CD4-positive, alpha-beta T cell treated with Interleukin-4 for 1 hour (primary cell): Measurements from ENCODE around the gene RUFY1.
A peak's percentile ranks its signal among the peaks of the same experiment; 100 is the strongest.
"Not testable (repeated sequence)": the region's sequence is repeated elsewhere in the genome, so short reads cannot be mapped to it uniquely, and the experiment has no call there.

Experiments used
- DNase-seq, 2 donors: peaks; one replicate each; pipeline ENCODE4 v3.0.0-alpha.2; 2020 to 2022

The RUFY1 gene

DNA sequence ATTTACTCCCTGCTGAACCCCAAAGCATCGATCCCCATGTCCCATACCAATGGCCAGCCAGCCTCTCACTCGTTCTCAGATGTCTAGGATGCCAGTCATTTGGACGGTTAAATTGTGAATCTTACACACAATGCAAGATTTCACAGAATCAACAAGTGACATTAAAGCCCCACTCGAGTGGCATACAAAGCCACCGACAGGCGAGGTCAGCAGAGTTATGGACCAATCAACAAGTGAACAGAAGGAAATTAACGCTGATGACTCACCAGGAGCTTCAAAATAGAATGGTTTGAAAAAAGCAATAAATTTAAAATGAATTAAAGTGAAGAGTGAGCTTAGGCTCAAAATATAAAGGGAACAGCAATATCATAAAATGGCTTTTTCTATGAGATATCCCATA is 8.2 kb upstream of the RUFY1 start:
- DNase-seq: no peak

DNA sequence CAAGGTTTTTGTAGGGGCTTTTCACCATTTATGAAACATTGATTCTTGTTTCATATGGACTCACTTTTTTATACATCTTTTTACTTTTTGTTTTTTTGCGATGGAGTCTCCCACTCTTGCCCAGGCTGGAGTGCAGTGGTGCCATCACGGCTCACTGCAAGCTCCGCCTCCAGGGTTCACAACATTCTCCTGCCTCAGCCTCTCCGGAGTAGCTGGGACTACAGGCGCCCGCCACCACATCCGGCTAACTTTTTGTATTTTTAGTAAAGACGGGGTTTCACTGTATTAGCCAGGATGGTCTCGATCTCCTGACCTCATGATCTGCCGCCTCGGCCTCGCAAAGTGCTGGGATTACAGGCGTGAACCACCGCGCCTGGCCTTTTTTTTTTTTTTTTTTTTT is 7.1 kb upstream of the RUFY1 start:
- not testable (repeated sequence) for DNase-seq

GRCh38 chr5:179553006-179553405 is 2.7 kb downstream of the RUFY1 start:
- DNase-seq: no peak

GRCh38 chr5:179553875-179554274 is 3.5 kb downstream of the RUFY1 start:
- DNase-seq: no peak

GRCh38 chr5:179554981-179555380 is 4.6 kb downstream of the RUFY1 start:
- DNase-seq: no peak

DNA sequence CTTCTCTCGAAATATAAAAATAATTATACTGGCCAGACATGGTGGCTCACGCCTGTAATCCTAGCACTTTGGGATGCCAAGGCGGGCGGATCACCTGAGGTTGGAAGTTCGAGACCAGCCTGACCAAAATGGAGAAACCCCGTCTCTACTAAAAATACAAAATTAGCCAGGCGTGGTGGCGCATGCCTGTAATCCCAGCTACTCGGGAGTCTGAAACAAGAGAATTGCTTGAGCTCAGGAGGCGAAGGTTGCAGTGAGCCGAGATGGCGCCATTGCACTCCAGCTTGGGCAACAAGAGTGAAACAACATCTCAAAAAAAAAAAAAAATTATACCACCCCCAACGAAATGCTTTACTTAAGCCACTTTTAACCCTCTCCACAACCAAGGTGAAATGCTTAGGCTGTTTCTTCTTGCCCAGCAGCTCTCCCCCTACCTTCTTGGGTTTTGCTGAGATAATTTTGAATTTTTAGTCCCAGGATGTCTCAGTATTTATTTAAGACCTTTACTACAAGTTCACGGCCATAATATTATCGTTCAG is 8.0 kb downstream of the RUFY1 start:
- not testable (repeated sequence) for DNase-seq

DNA sequence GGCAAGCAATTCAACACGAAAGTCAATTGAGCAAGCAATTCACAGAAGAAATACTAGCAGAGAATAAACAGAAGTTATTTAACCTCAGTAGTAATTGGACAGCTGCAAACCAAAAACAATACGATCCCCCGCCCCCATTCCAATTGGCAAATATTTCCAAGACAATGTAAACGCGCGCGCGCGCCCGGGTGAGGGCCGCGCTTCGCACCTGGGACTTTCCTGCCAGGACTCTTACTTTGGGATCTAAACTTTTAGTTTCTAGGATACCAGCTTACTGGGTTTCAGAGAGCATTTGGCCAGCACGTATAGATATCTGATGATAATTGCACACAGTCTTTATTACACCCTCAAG is 8.6 kb downstream of the RUFY1 start:
- DNase-seq: peak in 1 of 2 donors; percentile 23

- DNase-seq: peak; percentile 93 to 94
Measured at GRCh38 chr5:179559284-179560252, 9.2 kb downstream of the RUFY1 start.

DNA sequence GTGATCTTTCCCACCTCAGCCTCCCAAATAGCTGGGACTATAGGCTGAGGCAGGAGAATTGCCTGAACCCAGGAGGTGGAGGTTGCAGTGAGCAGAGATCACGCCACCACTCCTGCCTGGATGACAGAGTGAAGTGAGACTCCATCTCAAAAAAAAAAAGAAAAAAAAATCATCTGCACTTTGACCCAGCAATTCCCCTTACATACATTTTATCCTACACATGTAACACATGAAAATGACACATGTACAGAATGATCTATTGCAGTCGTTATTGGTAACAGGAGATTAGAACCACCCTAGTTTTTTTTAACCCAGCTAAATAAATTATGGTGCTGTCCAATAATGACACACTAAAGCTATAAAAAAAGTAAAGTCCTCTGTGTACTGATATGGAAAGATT is 14.2 kb downstream of the RUFY1 start:
- DNase-seq: no peak

DNA sequence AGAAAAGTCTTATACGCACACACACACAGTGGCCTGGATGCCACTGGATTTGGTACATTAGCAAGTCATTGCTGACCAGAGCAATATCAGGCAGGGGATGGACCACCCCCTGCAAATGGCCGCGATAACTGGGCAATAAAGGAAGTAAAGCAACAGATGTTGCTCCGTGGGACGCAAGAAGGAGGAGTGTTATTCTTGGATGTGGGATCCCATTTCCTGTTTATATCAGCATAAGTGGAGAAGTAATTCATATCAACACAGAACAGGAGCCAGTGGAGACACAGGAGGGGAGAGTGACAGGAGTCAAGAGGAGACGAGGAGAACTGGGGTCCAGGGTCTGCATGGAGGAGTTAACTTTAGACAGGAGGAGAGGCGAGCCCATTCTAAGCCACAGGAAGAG is 18.4 kb downstream of the RUFY1 start:
- no peak for DNase-seq

DNA sequence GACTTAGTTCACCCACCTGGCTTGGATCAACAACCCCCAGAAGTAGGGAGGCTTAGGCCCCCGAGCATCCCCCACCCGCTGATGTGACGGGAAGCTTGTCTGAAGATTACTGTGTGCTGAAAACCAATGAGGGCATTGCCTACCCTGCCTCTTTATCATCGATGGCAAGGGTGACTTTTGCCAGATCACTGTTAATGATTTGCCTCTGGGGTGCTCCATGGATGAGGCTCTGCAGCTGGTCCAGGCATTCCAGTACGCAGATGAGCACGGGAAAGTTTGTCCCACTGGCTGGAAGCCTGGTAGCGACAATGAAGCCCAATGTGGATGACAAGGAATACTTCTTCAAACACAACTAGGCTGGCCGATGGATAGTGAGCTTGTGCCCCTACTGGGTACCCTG is 22.0 kb downstream of the RUFY1 start:
- DNase-seq: no peak

DNA sequence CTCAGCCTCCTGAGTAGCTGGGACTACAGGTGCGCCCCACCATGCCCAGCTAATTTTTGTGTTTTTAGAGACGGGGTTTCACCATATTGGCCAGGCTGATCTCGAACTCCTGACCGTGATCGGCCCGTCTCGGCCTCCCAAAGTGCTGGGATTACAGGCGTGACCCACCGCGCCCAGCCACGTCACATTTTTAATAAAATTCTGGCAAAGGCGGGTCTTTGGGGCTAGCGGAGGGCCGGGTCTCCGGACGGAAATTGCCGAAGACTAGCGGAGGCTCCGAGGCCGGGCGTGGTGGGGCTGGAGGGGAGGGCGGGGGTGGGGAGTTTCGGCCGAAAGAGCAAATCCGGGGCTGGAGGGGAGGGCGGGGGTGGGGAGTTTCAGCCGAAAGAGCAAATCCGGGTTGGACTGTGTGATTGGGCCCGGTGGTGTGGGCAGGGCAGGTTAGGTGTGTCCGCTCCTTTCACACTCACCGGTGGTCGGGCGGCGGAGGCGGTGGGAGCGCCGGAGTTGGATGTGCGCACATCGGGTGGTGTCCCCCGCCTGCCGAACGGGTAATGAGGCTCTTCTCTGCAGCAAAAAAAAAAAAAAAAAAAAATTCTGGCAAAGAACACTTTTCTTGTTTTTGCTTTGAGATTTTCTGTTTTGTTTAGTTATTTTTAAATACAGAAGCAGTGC is 27.1 kb downstream of the RUFY1 start:
- DNase-seq: no peak

GRCh38 chr5:179585941-179586401 is 35.6 kb downstream of the RUFY1 start:
- no peak for DNase-seq

DNA sequence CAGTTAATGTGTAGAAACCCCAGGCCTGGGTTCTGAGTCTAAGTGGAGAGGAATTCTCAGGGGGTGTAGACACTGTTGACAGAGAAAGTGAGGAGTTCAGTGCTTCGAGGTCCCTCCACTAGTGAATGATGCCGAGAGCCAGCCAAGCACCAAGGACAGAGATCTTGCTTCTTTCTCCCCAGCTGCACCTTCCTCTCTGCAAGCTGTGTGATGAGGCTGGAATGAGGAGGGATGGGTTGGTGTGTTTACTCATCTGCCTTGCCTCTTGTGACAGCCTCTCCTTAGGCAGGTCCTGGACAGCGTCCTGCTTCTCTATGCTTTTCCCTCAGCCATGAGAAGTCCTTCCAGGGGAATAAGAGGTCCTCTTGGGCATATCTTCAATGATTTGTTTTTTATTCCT is 37.8 kb downstream of the RUFY1 start:
- no peak for DNase-seq

GRCh38 chr5:179595916-179596315 is 45.6 kb downstream of the RUFY1 start:
- DNase-seq: no peak

DNA sequence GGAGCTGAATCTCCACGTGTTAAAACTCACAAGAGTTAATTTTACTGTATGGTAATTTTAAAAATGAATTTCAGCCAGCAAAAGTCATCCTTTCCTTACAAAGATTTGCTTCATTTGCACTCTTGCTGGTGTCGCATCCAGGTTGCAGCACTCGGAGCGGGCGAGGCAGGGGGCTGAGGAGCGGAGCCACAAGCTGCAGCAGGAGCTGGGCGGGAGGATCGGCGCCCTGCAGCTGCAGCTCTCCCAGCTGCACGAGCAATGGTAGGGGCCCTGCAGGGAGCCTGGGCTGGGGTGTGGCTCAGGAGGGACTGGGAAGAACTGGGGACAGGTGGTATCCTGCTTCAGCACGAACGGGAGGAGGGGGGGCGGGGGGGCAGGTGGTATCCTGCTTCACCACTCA is 46.1 kb downstream of the RUFY1 start:
- DNase-seq: no peak

GRCh38 chr5:179599100-179599499 is 48.7 kb downstream of the RUFY1 start:
- no peak for DNase-seq

DNA sequence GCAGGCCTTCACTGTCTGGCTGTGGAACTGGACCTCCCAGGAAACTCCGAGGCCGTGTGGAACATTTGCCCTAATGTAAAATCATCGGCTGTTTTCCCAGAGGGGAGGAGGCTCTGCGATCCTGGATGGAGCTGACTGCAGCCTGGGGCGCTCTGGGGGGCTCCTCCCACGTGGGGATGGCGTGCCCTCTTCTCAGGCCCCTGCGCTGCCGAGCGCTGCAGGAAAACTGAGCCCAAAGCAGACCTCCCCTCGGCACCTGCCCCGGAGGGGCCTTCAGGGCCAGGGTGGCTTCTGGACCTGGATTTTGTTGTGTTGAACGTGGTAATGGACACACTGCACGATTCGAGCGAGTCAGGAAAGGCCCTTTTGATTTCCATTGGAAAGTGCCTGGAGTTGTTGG is 49.2 kb downstream of the RUFY1 start:
- no peak for DNase-seq

DNA sequence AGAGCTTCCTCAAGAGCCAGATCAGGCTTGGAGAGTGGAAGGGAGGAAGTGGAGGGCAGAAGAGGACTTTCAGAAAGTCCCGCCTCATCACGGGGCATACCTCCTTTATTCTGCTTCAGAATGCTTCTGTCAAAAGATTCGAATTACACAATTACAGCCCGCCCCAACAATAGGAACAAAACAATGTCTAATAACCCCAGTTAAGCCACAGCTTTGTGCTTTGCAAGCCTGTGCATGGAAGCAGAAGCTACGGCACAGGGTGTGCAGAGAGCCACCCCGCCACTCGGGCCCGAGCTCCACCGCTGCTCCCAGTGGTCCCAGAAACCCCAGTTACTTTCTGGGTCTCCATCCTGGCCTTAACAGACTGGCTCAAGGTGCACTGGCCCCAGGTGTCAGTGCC is 49.6 kb downstream of the RUFY1 start:
- no peak for DNase-seq

DNA sequence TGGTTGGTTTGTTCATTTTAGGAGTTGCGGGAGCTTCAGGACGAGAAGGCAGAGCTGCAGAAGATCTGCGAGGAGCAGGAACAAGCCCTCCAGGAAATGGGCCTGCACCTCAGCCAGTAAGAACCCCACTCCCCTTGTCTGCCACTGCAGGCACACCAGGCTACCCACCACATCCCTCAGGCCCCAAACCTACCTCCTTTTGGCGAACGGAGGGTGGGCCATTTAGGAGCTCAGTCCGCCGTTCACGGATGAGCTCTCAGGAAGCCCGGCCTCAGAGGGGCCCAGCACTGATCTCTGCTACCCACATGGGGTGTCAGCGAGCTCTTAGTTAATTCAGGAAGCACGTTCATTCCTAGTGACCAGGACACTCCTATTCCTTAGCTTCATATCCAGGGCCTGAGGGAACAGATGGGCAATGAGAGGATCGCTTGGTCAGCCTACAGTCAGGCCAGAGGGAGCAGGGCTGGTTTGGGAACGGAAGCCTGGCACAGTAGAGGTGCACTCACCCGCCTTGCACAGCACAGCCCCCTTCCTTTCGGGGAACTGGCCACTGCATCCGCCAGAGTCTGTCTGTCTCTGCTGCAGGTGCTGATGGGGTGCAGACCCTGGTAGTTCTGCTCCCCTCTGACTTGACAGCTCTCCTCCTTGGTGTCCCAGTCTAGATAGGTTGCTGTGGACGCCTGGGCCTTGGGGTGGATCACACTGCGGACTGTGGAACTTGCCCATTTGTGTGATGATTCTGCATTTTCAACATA is 51.7 kb downstream of the RUFY1 start:
- no peak for DNase-seq

- no peak for DNase-seq
Measured at GRCh38 chr5:179603308-179603707, 53.0 kb downstream of the RUFY1 start.

DNA sequence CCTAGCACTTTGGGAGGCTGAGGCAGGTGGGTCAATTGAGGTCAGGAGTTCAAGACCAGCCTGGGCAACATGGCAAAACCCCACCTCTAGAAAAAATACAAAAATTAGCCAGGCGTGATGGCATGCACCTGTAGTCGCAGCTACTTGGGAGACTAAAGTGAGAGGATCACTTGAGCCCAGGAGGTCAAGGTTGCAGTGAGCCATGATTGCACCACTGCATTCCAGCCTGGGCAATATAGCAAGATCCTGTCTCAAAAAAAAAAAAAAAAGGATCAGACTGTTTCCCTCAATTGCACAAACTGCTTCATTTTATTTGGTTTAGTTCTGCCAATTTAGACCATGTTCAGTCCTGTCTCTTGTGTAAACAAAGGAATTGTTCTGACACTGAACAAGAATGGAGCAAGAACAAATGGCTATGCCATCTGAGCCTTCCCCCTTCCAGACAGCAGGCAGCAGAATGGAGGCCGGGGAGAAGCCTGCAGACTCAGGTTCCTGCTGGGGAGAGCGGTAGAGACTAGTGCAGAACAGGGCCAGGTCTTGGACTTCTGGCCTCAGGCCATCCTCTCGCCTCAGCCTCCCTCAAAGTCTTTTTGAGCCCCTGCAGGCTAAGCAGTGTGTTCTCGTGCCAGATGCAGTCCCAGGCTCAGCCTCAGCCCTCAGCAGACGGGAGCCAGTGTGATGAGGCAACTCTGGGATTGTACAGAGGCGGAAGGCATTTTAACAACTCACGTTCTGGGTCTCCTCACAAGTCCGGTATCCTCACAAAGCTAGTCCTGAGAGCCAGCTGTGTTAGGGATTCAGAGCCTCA is 54.9 kb downstream of the RUFY1 start:
- DNase-seq: no peak
